Chondrocyte (in vitro differentiated cells): ENCODE data around the gene ANTXR2. TPM values are rescaled to one million over a fixed set of nuclear protein-coding genes. Genes with fewer than 3 reads are reported as not detected.

Experiments
- DNase-seq: peaks from one replicate; pipeline ENCODE4 v3.0.0; 2021; ENCODE audit warnings: mixed read lengths, low spot score
- H3K27ac Mint-ChIP-seq: one replicate; pipeline ENCODE4 v1.8.0; 2021; ENCODE audit warnings: mild to moderate bottlenecking, moderate library complexity, mixed read lengths; ENCODE audit not compliant: unreplicated experiment
- H3K27me3 Mint-ChIP-seq: 2 replicates; pipeline ENCODE4 v1.8.0; 2021; ENCODE audit warnings: low read depth, mixed read lengths
- H3K36me3 Mint-ChIP-seq: 2 replicates; pipeline ENCODE4 v1.8.0; 2021; ENCODE audit warnings: low read depth, mixed read lengths
- H3K4me1 Mint-ChIP-seq: 2 replicates; pipeline ENCODE4 v1.8.0; 2021; ENCODE audit warnings: low read depth, mild to moderate bottlenecking, mixed read lengths
- H3K4me3 Mint-ChIP-seq: one replicate; pipeline ENCODE4 v1.8.0; 2021; ENCODE audit warnings: mild to moderate bottlenecking, moderate library complexity, mixed read lengths; ENCODE audit not compliant: unreplicated experiment
- H3K9me3 Mint-ChIP-seq: 2 replicates; pipeline ENCODE4 v1.8.0; 2021; ENCODE audit warnings: low read depth, mixed read lengths
- CTCF ChIP-seq: fragments of 200-600 bp; sonication (generic); IDR thresholded peaks from 2 replicates; pipeline ENCODE4 v1.5.0; 2021; ENCODE audit warnings: antibody characterized with exemption, mild to moderate bottlenecking, moderate library complexity
- total RNA-seq: library from RNA; stranded (reverse); gene quantifications from 3 replicates; pipeline ENCODE4 v1.2.1, GENCODE V29; 2021

The ANTXR2 gene
- total RNA-seq, 1 donor from 2014 or later = 32.1 TPM

- no peak for DNase-seq
- Mint-ChIP-seq H3K36me3 (peaks cover 9% of the 10 kb centered on the region), H3K4me3 (no peak overlapping the region), H3K4me1 (no peaks in the 10 kb centered on the region), H3K27me3 (peaks cover 52% of the 10 kb centered on the region), H3K27ac (no peak overlapping the region), H3K9me3 (peaks cover 30% of the 10 kb centered on the region)
- TF ChIP-seq CTCF = no peak
Measured at GRCh38 chr4:80114732-80115265, 41.8 kb upstream of the ANTXR2 start.

GRCh38 chr4:80113615-80114014 lies 40.6 kb upstream of the ANTXR2 start:
- H3K36me3 Mint-ChIP-seq = peaks cover 9% of the 10 kb centered on the region
- no peak overlapping the region for H3K4me3 Mint-ChIP-seq
- H3K9me3 Mint-ChIP-seq = peaks cover 27% of the 10 kb centered on the region
- H3K27ac Mint-ChIP-seq = no peak overlapping the region
- DNase-seq = no peak
- TF ChIP-seq CTCF = no peak
- H3K4me1 Mint-ChIP-seq = no peaks in the 10 kb centered on the region
- peaks cover 44% of the 10 kb centered on the region for H3K27me3 Mint-ChIP-seq

GRCh38 chr4:80112236-80112635 lies 39.2 kb upstream of the ANTXR2 start:
- no peak overlapping the region for H3K27ac Mint-ChIP-seq
- H3K9me3 Mint-ChIP-seq = peaks cover 25% of the 10 kb centered on the region
- no peak overlapping the region for H3K4me3 Mint-ChIP-seq
- no peak for TF ChIP-seq CTCF
- no peaks in the 10 kb centered on the region for H3K4me1 Mint-ChIP-seq
- no peak for DNase-seq
- H3K27me3 Mint-ChIP-seq = peaks cover 34% of the 10 kb centered on the region
- peaks cover 1% of the 10 kb centered on the region for H3K36me3 Mint-ChIP-seq

- peaks cover 28% of the 10 kb centered on the region for H3K9me3 Mint-ChIP-seq
Measured at GRCh38 chr4:80111276-80111675, 38.2 kb upstream of the ANTXR2 start.

GRCh38 chr4:80107374-80107773 lies 34.3 kb upstream of the ANTXR2 start:
- no peak for TF ChIP-seq CTCF
- no peak overlapping the region for H3K4me3 Mint-ChIP-seq
- no peak overlapping the region for H3K27ac Mint-ChIP-seq
- peaks cover 20% of the 10 kb centered on the region for H3K27me3 Mint-ChIP-seq
- peaks cover 32% of the 10 kb centered on the region for H3K9me3 Mint-ChIP-seq
- no peak for DNase-seq
- H3K4me1 Mint-ChIP-seq = no peaks in the 10 kb centered on the region
- H3K36me3 Mint-ChIP-seq = peaks cover 3% of the 10 kb centered on the region

More at GRCh38 chr4:80111276-80111675, 38.2 kb upstream of the ANTXR2 start:
- no peak for DNase-seq
- H3K27ac Mint-ChIP-seq = no peak overlapping the region
- peaks cover 26% of the 10 kb centered on the region for H3K27me3 Mint-ChIP-seq
- no peak for TF ChIP-seq CTCF
- H3K4me3 Mint-ChIP-seq = no peak overlapping the region
- no peaks in the 10 kb centered on the region for H3K4me1 Mint-ChIP-seq
- peaks cover 3% of the 10 kb centered on the region for H3K36me3 Mint-ChIP-seq
